Esophagus muscularis mucosa (tissue), 4 donors: ENCODE measurements around the gene AP3D1. TPM values are rescaled to one million over a fixed set of nuclear protein-coding genes. Genes with fewer than 3 reads are reported as not detected.

Source experiments
- DNase-seq: peaks from one replicate; pipeline ENCODE4 v3.0.0-alpha.2; 2017; ENCODE audit errors: extremely low spot score
- H3K27ac ChIP-seq, 4 donors: fragments of 200-600 bp; sonication (generic); replicated peaks in 1 of 4; 1 replicate in 3 of 4; 2 replicates in 1 of 4; pipeline ENCODE4 v1.5.1; 2016 to 2019; ENCODE audit warnings: mild to moderate bottlenecking in 1 of 4
- H3K27me3 ChIP-seq, 4 donors: fragments of 200-600 bp; sonication (generic); one replicate each; pipeline versions ENCODE4 v1.5.1 to v1.6.0; 2016 to 2019
- H3K36me3 ChIP-seq, 4 donors: fragments of 200-600 bp; sonication (generic); one replicate each; pipeline ENCODE4 v1.5.1; 2016 to 2019
- H3K4me1 ChIP-seq, 4 donors: fragments of 200-600 bp; sonication (generic); one replicate each; pipeline ENCODE4 v1.5.1; 2016 to 2019
- H3K4me3 ChIP-seq, 4 donors: fragments of 200-600 bp; sonication (generic); 1 replicate in 2 of 4; 2 replicates in 2 of 4; pipeline ENCODE4 v1.5.1; 2016 to 2019; ENCODE audit warnings: mild to moderate bottlenecking in 4 of 4, moderate library complexity in 1 of 4
- H3K9me3 ChIP-seq, 4 donors: fragments of 200-600 bp; sonication (generic); 1 replicate in 3 of 4; 2 replicates in 1 of 4; pipeline ENCODE4 v1.5.1; 2016 to 2019
- EP300 ChIP-seq: sonication (generic); formaldehyde crosslinking; IDR thresholded peaks from one replicate; pipeline ENCODE4 v1.6.1; 2017; ENCODE audit warnings: antibody characterized with exemption
- POLR2A ChIP-seq: fragments of 450-650 bp; IDR thresholded peaks from one replicate; pipeline ENCODE4 v1.6.1; 2017; ENCODE audit warnings: antibody characterized with exemption, moderate library complexity, mild to moderate bottlenecking, low read depth
- POLR2AphosphoS5 ChIP-seq, 2 donors: sonication (generic); formaldehyde crosslinking; IDR thresholded peaks; one replicate each; pipeline ENCODE4 v1.6.1; 2017; ENCODE audit warnings: antibody characterized with exemption in 2 of 2
- WGBS: methylation state at CpG from one replicate; pipeline ENCODE4 v1.1.5; 2018; 5-methylcytosine and 5-hydroxymethylcytosine counted together
- intact Hi-C: fragments of 100-400 bp; cut with DNase I; formaldehyde crosslinking; loops from one replicate; pipeline ENCODE4 v1.15.1; 2023
- total RNA-seq, 4 donors: library from RNA; depleted of rRNA; stranded (reverse); fragments of >200 nt; gene quantifications; one replicate each; pipeline versions ENCODE4 v1.1.0 to v1.2.1, GENCODE V29; 2016
- TF ChIP-seq, protein P1 (sequence below), 3 experiments: fragments of 200-600 bp in 2 of 3; fragments of 450-650 bp in 1 of 3; sonication (generic) in 2 of 3; IDR thresholded peaks; one replicate each; pipeline ENCODE4 v1.5.1; 2017 to 2019; ENCODE audit warnings: antibody characterized with exemption in 3 of 3, mild to moderate bottlenecking in 2 of 3, moderate library complexity in 1 of 3

Gene AP3D1
- total RNA-seq, 4 donors from 2014 or later, result 76.0 to 156 (median 93.7) TPM

- WGBS, result 89% methylated on average over 17 of the region's 22 CpGs
- H3K36me3 ChIP-seq, result peaks cover 0 to 53% (median 35%) of the 10 kb centered on the region in 4 donors
- H3K27me3 ChIP-seq, result no peaks in the 10 kb centered on the region
- TF ChIP-seq, protein P1, sequence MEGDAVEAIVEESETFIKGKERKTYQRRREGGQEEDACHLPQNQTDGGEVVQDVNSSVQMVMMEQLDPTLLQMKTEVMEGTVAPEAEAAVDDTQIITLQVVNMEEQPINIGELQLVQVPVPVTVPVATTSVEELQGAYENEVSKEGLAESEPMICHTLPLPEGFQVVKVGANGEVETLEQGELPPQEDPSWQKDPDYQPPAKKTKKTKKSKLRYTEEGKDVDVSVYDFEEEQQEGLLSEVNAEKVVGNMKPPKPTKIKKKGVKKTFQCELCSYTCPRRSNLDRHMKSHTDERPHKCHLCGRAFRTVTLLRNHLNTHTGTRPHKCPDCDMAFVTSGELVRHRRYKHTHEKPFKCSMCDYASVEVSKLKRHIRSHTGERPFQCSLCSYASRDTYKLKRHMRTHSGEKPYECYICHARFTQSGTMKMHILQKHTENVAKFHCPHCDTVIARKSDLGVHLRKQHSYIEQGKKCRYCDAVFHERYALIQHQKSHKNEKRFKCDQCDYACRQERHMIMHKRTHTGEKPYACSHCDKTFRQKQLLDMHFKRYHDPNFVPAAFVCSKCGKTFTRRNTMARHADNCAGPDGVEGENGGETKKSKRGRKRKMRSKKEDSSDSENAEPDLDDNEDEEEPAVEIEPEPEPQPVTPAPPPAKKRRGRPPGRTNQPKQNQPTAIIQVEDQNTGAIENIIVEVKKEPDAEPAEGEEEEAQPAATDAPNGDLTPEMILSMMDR (IDR thresholded peaks at IDR 0.05), result no peak
- TF ChIP-seq POLR2AphosphoS5 (IDR thresholded peaks at IDR 0.05) (no peak), POLR2A (no peak), EP300 (no peak)
- no peaks in the 10 kb centered on the region for H3K9me3 ChIP-seq
- intact Hi-C loops, result no loop called here
- H3K4me3 ChIP-seq, result no peak overlapping the region
- peak overlapping the region in 3 of 4 donors; percentile 82 to 90 (median 89) for H3K27ac ChIP-seq
- peaks cover 60 to 90% (median 71%) of the 10 kb centered on the region in 4 donors for H3K4me1 ChIP-seq
- DNase-seq, result no peak
Measured at GRCh38 chr19:2184422-2184975, 33.1 kb upstream of the AP3D1 start.

- Histone ChIP-seq H3K9me3 (no peaks in the 10 kb centered on the region), H3K4me3 (no peak overlapping the region), H3K4me1 (peaks cover 36 to 63% (median 45%) of the 10 kb centered on the region in 4 donors), H3K27ac (peak overlapping the region in 1 of 4 donors; percentile 4), H3K27me3 (no peaks in the 10 kb centered on the region), H3K36me3 (peaks cover 0 to 41% (median 26%) of the 10 kb centered on the region in 4 donors)
- intact Hi-C loops, result no loop called here
- no peak for DNase-seq
- no peak for TF ChIP-seq POLR2A
- TF ChIP-seq POLR2AphosphoS5 (IDR thresholded peaks at IDR 0.05), result no peak
- TF ChIP-seq, protein P1 (IDR thresholded peaks at IDR 0.05), result no peak
- TF ChIP-seq EP300, result no peak
- 57% methylated on average over 5 of the region's 9 CpGs for WGBS
Measured at GRCh38 chr19:2181633-2181997, 30.2 kb upstream of the AP3D1 start.

DNA sequence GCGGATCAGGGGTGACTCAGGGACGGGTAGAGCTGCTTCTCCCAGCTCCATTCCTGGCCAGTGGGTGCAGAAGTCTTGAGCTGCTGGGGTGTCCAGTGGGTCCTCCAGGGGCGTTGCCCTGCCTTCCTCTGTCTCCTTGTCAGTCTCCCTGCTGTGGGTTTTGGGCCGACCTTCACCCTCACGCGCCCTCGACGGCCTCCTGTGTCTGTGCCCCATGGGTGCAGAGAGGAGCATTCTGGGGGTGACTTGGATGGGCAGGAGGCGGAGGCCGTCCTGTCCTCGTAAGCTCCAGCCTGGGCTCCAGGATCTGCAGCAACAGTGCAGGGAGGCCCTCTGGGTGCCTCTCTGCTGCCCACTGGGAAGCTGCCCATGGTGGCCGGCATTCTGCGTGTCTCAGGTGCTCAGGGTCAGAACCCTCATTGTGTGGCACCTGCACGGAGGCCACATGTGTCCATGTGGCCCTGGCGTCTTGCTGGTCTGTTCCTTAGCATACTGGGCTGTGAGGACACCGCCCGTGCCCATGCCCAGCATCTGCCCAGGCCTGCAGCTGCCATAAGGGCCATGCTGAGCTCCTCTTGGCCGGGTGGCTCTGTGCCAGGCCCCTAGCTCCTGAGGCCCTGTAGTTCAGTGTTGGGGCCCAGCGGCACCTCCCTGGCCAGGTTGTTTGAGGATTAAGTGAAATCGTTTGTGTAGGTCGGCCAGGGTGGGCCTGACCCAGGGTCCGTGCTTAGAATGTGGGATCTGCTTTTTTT lies 29.7 kb upstream of the AP3D1 start:
- WGBS, result 80% methylated on average over 13 of the region's 22 CpGs
- intact Hi-C loops, result no loop called here
- peaks cover 0 to 43% (median 26%) of the 10 kb centered on the region in 4 donors for H3K36me3 ChIP-seq
- peak overlapping the region in 1 of 4 donors; percentile 4 for H3K27ac ChIP-seq
- TF ChIP-seq, protein P1 (IDR thresholded peaks at IDR 0.05), result no peak
- TF ChIP-seq POLR2A, result no peak
- H3K9me3 ChIP-seq, result no peaks in the 10 kb centered on the region
- no peaks in the 10 kb centered on the region for H3K27me3 ChIP-seq
- DNase-seq, result no peak
- peaks cover 31 to 63% (median 45%) of the 10 kb centered on the region in 4 donors for H3K4me1 ChIP-seq
- H3K4me3 ChIP-seq, result no peak overlapping the region

DNA sequence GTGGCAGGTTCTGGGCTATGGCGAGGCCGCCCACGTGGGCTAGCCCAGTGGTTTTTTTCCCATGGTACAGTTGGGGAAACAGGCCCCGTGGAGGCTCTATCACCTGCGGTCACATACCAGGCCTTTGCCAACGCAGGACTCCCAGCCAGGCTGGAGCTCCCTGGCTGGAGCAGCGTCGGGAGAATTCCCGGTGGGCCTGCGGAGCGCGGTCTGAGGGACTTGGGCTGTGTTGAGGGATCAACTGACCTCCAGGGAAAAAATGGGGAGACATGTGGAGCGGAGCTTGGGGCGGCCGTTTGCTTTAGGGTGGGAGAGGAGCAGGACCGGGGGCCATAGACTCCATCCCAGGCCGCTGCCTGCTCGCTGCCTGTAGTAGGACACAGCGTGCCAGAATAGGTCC lies 28.7 kb upstream of the AP3D1 start:
- 91% methylated on average over 19 of the region's 19 CpGs for WGBS
- no peak overlapping the region for H3K27ac ChIP-seq
- no peak for DNase-seq
- peaks cover 21 to 63% (median 38%) of the 10 kb centered on the region in 4 donors for H3K4me1 ChIP-seq
- H3K27me3 ChIP-seq, result no peaks in the 10 kb centered on the region
- H3K36me3 ChIP-seq, result peaks cover 0 to 46% (median 26%) of the 10 kb centered on the region in 4 donors
- no peaks in the 10 kb centered on the region for H3K9me3 ChIP-seq
- intact Hi-C loops, result no loop called here
- no peak overlapping the region for H3K4me3 ChIP-seq
- no peak for TF ChIP-seq POLR2AphosphoS5 (IDR thresholded peaks at IDR 0.05)
- TF ChIP-seq EP300, result no peak
- no peak for TF ChIP-seq POLR2A
- TF ChIP-seq, protein P1 (IDR thresholded peaks at IDR 0.05), result no peak
